Measurements from ENCODE around the gene ATP8A2. TPM values are rescaled to one million over a fixed set of nuclear protein-coding genes. Genes with fewer than 3 reads are reported as not detected.

ATP8A2 gene
- total RNA-seq, 1 donor from 2014 or later: 4.2 TPM

DNA sequence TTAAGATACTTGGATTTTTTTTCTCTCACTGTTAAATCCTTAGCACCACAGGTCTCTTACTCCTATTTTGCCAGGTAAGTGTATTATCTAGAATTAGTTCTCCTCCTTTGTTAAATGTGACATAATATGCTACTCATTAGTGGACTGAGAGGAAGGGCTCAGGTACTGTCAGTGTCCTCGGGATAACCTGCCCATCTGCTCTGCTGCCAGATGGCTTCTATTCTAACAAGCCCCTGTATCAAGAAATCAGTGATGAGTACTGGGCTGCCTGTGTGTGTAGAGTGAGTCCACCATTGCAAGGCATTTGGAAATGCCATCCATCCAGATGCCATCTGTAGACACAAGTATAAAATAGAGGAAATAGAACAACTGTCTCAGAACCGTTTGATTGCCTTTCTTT is 209.6 kb downstream of the ATP8A2 start:
- H4K20me1 ChIP-seq (ENCODE audit: low read depth): no peaks in the 10 kb centered on the region
- no peaks in the 10 kb centered on the region for H3K9me3 Mint-ChIP-seq
- H3K9me3 ChIP-seq (ENCODE audit: low read depth): no peaks in the 10 kb centered on the region
- no peak overlapping the region for H3K4me2 ChIP-seq
- peaks cover 4% of the 10 kb centered on the region for H3K4me1 Mint-ChIP-seq
- H3K27me3 ChIP-seq: no peaks in the 10 kb centered on the region
- H3K9ac ChIP-seq: no peak overlapping the region
- H3F3A ChIP-seq (ENCODE audit: low read depth): no peaks in the 10 kb centered on the region
- H3K36me3 ChIP-seq: no peaks in the 10 kb centered on the region
- no peak overlapping the region for H3K27ac Mint-ChIP-seq
- H2AFZ ChIP-seq (replicated peaks): no peak overlapping the region
- no peaks in the 10 kb centered on the region for H3K36me3 Mint-ChIP-seq
- H3K27me3 Mint-ChIP-seq (ENCODE audit: insufficient read depth, low read depth): peaks cover 5% of the 10 kb centered on the region
- H3K27ac ChIP-seq: no peak overlapping the region
- peaks cover 17% of the 10 kb centered on the region for H3K4me1 ChIP-seq
- no peak for TF ChIP-seq EZH2 (IDR thresholded peaks at IDR 0.05)
- TF ChIP-seq, protein P1, sequence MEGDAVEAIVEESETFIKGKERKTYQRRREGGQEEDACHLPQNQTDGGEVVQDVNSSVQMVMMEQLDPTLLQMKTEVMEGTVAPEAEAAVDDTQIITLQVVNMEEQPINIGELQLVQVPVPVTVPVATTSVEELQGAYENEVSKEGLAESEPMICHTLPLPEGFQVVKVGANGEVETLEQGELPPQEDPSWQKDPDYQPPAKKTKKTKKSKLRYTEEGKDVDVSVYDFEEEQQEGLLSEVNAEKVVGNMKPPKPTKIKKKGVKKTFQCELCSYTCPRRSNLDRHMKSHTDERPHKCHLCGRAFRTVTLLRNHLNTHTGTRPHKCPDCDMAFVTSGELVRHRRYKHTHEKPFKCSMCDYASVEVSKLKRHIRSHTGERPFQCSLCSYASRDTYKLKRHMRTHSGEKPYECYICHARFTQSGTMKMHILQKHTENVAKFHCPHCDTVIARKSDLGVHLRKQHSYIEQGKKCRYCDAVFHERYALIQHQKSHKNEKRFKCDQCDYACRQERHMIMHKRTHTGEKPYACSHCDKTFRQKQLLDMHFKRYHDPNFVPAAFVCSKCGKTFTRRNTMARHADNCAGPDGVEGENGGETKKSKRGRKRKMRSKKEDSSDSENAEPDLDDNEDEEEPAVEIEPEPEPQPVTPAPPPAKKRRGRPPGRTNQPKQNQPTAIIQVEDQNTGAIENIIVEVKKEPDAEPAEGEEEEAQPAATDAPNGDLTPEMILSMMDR (IDR thresholded peaks at IDR 0.05): no peak
- no peak for TF ChIP-seq EZH2phosphoT487 (IDR thresholded peaks at IDR 0.05)
- no peaks in the 10 kb centered on the region for H3K79me2 ChIP-seq (ENCODE audit: low read depth)
- H3K4me3 Mint-ChIP-seq: no peak overlapping the region
- no peak overlapping the region for H3K4me3 ChIP-seq
- no peak for DNase-seq (ENCODE audit: low spot score)

DNA sequence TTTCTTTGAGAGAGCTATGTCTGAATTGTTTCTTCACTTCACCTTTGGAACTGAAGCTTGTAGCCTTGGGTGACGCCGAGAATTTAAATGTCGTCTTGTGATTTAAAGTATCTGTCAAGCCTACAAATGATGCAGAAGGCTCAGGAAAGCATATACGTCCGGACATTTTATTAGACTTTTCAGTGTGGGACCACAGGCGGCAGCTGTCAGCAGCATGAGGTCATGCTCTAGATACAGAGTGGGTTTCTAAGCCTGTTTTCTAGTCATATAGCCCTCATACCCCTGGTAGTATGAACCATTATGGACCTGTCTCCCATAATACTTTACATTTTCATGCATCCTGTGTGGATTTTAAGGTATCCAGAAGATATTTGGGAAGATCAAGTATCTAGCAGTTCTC is 212.3 kb downstream of the ATP8A2 start:
- Histone ChIP-seq H3K27me3 (no peaks in the 10 kb centered on the region), H3K27ac (no peak overlapping the region), H3K4me3 (no peak overlapping the region), H4K20me1 (ENCODE audit: low read depth) (no peaks in the 10 kb centered on the region), H2AFZ (replicated peaks) (no peak overlapping the region), H3K4me2 (no peak overlapping the region), H3F3A (ENCODE audit: low read depth) (no peaks in the 10 kb centered on the region), H3K9ac (no peak overlapping the region), H3K9me3 (ENCODE audit: low read depth) (no peaks in the 10 kb centered on the region), H3K36me3 (no peaks in the 10 kb centered on the region), H3K4me1 (peaks cover 25% of the 10 kb centered on the region), H3K79me2 (ENCODE audit: low read depth) (no peaks in the 10 kb centered on the region)
- H3K27ac Mint-ChIP-seq: no peak overlapping the region
- DNase-seq (ENCODE audit: low spot score): no peak
- no peak overlapping the region for H3K4me3 Mint-ChIP-seq
- no peaks in the 10 kb centered on the region for H3K36me3 Mint-ChIP-seq
- peaks cover 4% of the 10 kb centered on the region for H3K4me1 Mint-ChIP-seq
- TF ChIP-seq, protein P1 (IDR thresholded peaks at IDR 0.05): no peak
- no peak for TF ChIP-seq EZH2phosphoT487 (IDR thresholded peaks at IDR 0.05)
- TF ChIP-seq EZH2 (IDR thresholded peaks at IDR 0.05): no peak
- H3K9me3 Mint-ChIP-seq: no peaks in the 10 kb centered on the region
- H3K27me3 Mint-ChIP-seq (ENCODE audit: insufficient read depth, low read depth): peaks cover 6% of the 10 kb centered on the region

DNA sequence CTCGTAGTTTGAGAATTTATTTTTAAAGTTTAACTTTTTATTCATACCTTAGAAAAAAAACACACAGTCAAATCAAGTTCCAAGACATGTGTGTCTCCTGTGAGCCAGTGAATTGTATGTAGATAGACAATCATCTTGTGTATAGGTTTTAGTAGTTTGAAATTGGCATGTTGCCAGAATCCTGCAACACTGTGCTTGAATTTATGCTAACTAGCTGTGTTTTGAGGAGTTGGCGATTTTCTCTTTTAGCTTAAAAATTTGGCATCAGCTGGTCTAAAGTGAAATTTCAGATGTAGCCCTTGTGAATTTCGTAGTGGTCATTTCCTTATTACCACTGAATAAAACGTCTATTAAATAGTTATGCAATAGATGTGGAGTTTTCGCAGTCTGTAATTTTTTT is 213.2 kb downstream of the ATP8A2 start:
- Histone ChIP-seq H3K79me2 (ENCODE audit: low read depth) (no peaks in the 10 kb centered on the region), H3K9me3 (ENCODE audit: low read depth) (no peaks in the 10 kb centered on the region), H3K4me1 (peaks cover 19% of the 10 kb centered on the region), H3K36me3 (no peaks in the 10 kb centered on the region), H3F3A (ENCODE audit: low read depth) (no peaks in the 10 kb centered on the region), H3K27me3 (no peaks in the 10 kb centered on the region), H4K20me1 (ENCODE audit: low read depth) (no peaks in the 10 kb centered on the region), H3K4me2 (no peak overlapping the region), H3K4me3 (no peak overlapping the region), H2AFZ (replicated peaks) (no peak overlapping the region), H3K27ac (no peak overlapping the region), H3K9ac (no peak overlapping the region)
- H3K4me3 Mint-ChIP-seq: no peak overlapping the region
- peaks cover 6% of the 10 kb centered on the region for H3K27me3 Mint-ChIP-seq (ENCODE audit: insufficient read depth, low read depth)
- H3K4me1 Mint-ChIP-seq: no peaks in the 10 kb centered on the region
- DNase-seq (ENCODE audit: low spot score): no peak
- no peak for TF ChIP-seq EZH2phosphoT487 (IDR thresholded peaks at IDR 0.05)
- no peak for TF ChIP-seq EZH2 (IDR thresholded peaks at IDR 0.05)
- TF ChIP-seq, protein P1 (IDR thresholded peaks at IDR 0.05): no peak
- no peaks in the 10 kb centered on the region for H3K9me3 Mint-ChIP-seq
- no peak overlapping the region for H3K27ac Mint-ChIP-seq
- no peaks in the 10 kb centered on the region for H3K36me3 Mint-ChIP-seq

All from neural progenitor cell (in vitro differentiated cells).